ENCODE data around the gene CELF2.

DNA sequence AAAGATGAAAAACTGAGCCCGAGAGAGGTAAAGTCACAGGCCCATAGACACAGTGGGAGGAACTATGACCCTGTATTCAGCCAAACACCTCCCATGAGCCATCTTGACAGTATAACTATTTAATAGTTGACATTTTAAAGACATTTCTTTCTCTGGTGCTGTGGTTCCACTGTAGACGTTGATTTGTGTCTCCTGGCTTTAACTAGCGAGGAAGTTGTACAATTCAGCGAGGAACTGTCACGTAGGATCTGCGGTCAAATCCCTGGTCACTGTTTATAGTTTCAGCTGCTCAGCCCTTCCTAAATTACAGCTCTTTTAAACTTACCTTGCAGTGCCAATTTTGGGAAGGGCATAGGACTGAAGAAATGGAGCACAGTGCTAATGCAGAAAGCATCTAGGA is 7.1 kb upstream of the CELF2 start:
- TF ChIP-seq ZNF701 (tag by site-specific recombination; IDR thresholded peaks at IDR 0.05) (no peak), ZNF23 (tag by site-specific recombination; IDR thresholded peaks at IDR 0.05; ENCODE audit: borderline replicate concordance) (no peak), ZNF626 (tag by site-specific recombination; IDR thresholded peaks at IDR 0.05) (no peak)
- TF ChIP-seq, protein P1, sequence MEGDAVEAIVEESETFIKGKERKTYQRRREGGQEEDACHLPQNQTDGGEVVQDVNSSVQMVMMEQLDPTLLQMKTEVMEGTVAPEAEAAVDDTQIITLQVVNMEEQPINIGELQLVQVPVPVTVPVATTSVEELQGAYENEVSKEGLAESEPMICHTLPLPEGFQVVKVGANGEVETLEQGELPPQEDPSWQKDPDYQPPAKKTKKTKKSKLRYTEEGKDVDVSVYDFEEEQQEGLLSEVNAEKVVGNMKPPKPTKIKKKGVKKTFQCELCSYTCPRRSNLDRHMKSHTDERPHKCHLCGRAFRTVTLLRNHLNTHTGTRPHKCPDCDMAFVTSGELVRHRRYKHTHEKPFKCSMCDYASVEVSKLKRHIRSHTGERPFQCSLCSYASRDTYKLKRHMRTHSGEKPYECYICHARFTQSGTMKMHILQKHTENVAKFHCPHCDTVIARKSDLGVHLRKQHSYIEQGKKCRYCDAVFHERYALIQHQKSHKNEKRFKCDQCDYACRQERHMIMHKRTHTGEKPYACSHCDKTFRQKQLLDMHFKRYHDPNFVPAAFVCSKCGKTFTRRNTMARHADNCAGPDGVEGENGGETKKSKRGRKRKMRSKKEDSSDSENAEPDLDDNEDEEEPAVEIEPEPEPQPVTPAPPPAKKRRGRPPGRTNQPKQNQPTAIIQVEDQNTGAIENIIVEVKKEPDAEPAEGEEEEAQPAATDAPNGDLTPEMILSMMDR (tag by site-specific recombination; IDR thresholded peaks at IDR 0.05): no peak
